Activated CD4-positive, CD25-positive, alpha-beta regulatory T cell treated with anti-CD3 and anti-CD28 coated beads, Interleukin-2, amount 50 U/mL, for 16 hours (primary cell): ENCODE results near the gene MKNK2.
"Not testable (repeated sequence)": the region's sequence is repeated elsewhere in the genome, so short reads cannot be mapped to it uniquely, and the experiment has no call there.

Experiments
- DNase-seq: peaks from one replicate; pipeline ENCODE4 v3.0.0-alpha.2; 2020; ENCODE audit warnings: low read depth, low spot score

MKNK2 gene

GRCh38 chr19:2044709-2045500 lies 6.1 kb downstream of the MKNK2 start:
- no peak for DNase-seq

- no peak for DNase-seq
Measured at GRCh38 chr19:2043961-2044708, 6.9 kb downstream of the MKNK2 start.

GRCh38 chr19:2043251-2043641 lies 7.8 kb downstream of the MKNK2 start:
- no peak for DNase-seq

GRCh38 chr19:2042485-2043250 lies 8.4 kb downstream of the MKNK2 start:
- DNase-seq, result no peak

- DNase-seq, result peak; percentile 98
Measured at GRCh38 chr19:2041683-2042484, 9.2 kb downstream of the MKNK2 start.

- DNase-seq, result no peak
Measured at GRCh38 chr19:2041433-2041682, 9.7 kb downstream of the MKNK2 start.

- no peak for DNase-seq
Measured at GRCh38 chr19:2040647-2041432, 10.2 kb downstream of the MKNK2 start.

GRCh38 chr19:2039959-2040646 lies 10.9 kb downstream of the MKNK2 start:
- no peak for DNase-seq

GRCh38 chr19:2039089-2039958 lies 11.7 kb downstream of the MKNK2 start:
- DNase-seq, result no peak

- no peak for DNase-seq
Measured at GRCh38 chr19:2038284-2039088, 12.6 kb downstream of the MKNK2 start.

- DNase-seq, result no peak
Measured at GRCh38 chr19:2037651-2038255, 13.3 kb downstream of the MKNK2 start.

GRCh38 chr19:2036424-2036823 lies 14.6 kb downstream of the MKNK2 start:
- no peak for DNase-seq

- no peak for DNase-seq
Measured at GRCh38 chr19:2035590-2035991, 15.5 kb downstream of the MKNK2 start.

- DNase-seq, result no peak
Measured at GRCh38 chr19:2034729-2035589, 16.1 kb downstream of the MKNK2 start.

GRCh38 chr19:2034253-2034652 lies 16.8 kb downstream of the MKNK2 start:
- not testable (repeated sequence) for DNase-seq

- no peak for DNase-seq
Measured at GRCh38 chr19:2033825-2034159, 17.3 kb downstream of the MKNK2 start.

GRCh38 chr19:2033115-2033824 lies 17.8 kb downstream of the MKNK2 start:
- DNase-seq, result no peak
